NCI-H146 treated with DMSO at 0.1 percent for 48 hours (cell line): ENCODE data around the gene ANKS3.

ENCODE experiments used
- DNase-seq: peaks from one replicate; lab custom pipeline; 2025; ENCODE audit not compliant: unreplicated experiment; lab: John Stamatoyannopoulos, UW

ANKS3 gene

GRCh38 chr16:4729876-4730275 lies 4.2 kb downstream of the ANKS3 start:
- DNase-seq: no peak

- DNase-seq: no peak
Observed at GRCh38 chr16:4728676-4729075, 5.4 kb downstream of the ANKS3 start.

GRCh38 chr16:4726616-4727015 lies 7.5 kb downstream of the ANKS3 start:
- DNase-seq: no peak

- DNase-seq: no peak
Observed at GRCh38 chr16:4724661-4725270, 9.3 kb downstream of the ANKS3 start.

GRCh38 chr16:4723071-4723767 lies 10.9 kb downstream of the ANKS3 start:
- DNase-seq: no peak

- DNase-seq: no peak
Observed at GRCh38 chr16:4718466-4718865, 15.6 kb downstream of the ANKS3 start.

- DNase-seq: no peak
Observed at GRCh38 chr16:4714996-4715395, 19.1 kb downstream of the ANKS3 start.

- DNase-seq: no peak
Observed at GRCh38 chr16:4713663-4714501, 20.2 kb downstream of the ANKS3 start.

GRCh38 chr16:4709481-4709880 lies 24.6 kb downstream of the ANKS3 start:
- DNase-seq: no peak

GRCh38 chr16:4706871-4707270 lies 27.2 kb downstream of the ANKS3 start:
- DNase-seq: no peak

GRCh38 chr16:4704913-4705312 lies 29.2 kb downstream of the ANKS3 start:
- no peak for DNase-seq

- DNase-seq: no peak
Observed at GRCh38 chr16:4704491-4704890, 29.6 kb downstream of the ANKS3 start.

GRCh38 chr16:4703906-4704305 lies 30.2 kb downstream of the ANKS3 start:
- no peak for DNase-seq

- no peak for DNase-seq
Observed at GRCh38 chr16:4702466-4702808, 31.6 kb downstream of the ANKS3 start.

- DNase-seq: no peak
Observed at GRCh38 chr16:4701791-4702465, 32.1 kb downstream of the ANKS3 start.

GRCh38 chr16:4700997-4701743 lies 32.9 kb downstream of the ANKS3 start:
- no peak for DNase-seq

GRCh38 chr16:4700380-4700996 lies 33.6 kb downstream of the ANKS3 start:
- no peak for DNase-seq

GRCh38 chr16:4699046-4699556 lies 35.0 kb downstream of the ANKS3 start:
- DNase-seq: no peak

GRCh38 chr16:4698321-4699045 lies 35.6 kb downstream of the ANKS3 start:
- DNase-seq: no peak
